HG02798 (cell line): ENCODE data around the gene CPT2.
A peak's percentile ranks its signal among the peaks of the same experiment; 100 is the strongest.

Experiments
- ATAC-seq: cut with Tn5 transposase; IDR thresholded peaks from one replicate; pipeline ENCODE4 v1.9.1; 2021; ENCODE audit warnings: mild to moderate bottlenecking; ENCODE audit not compliant: unreplicated experiment, poor library complexity

The CPT2 gene

DNA sequence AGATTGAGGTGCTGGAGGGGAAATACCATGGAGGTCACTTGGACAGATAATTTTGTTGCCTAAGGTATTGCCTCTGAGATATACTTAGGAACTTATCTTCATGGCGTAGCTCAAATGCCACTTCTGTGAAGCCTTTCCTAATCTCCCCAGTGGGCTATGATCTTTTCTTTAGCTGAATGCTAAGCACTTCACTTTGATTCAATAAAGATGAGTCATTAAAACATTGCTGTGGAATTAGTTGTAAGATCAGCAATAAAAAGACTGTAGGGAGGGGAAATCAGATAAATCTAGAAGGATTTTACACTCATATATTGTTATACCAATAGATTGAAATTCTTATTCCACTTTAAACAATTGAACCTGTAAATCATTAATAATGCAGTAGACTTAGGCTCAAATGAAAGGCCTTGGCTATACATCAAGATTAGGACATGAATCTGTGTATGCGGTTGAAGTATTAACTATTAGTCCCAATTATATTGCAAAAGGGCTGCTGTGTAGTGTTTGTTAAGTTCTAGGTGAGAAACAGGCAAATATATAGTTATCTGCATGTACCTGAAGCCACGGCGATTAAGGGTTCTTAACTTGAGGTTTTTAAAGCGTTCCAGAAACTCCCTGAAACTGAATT, 60.9 kb downstream of the CPT2 start:
- no peak for ATAC-seq

DNA sequence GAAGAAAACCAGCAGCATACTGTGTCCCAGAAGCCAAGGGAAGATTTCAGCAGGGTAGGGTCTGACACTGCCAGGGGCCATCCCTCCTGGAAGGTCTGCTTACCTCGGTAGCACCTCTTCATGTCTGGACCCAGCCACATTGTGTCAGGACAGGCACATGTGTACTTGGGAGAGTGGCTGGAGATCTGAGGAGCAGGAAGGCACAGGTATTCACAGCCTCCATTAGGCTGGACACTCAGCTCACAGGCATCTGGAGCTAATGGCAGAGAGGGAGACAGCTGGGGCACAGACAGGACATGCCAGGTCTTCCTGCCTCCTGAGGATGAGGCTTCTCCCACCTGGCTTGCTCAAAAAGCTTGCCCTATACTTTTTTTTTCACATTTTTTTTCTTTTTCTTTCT, 61.6 kb downstream of the CPT2 start:
- ATAC-seq: no peak

DNA sequence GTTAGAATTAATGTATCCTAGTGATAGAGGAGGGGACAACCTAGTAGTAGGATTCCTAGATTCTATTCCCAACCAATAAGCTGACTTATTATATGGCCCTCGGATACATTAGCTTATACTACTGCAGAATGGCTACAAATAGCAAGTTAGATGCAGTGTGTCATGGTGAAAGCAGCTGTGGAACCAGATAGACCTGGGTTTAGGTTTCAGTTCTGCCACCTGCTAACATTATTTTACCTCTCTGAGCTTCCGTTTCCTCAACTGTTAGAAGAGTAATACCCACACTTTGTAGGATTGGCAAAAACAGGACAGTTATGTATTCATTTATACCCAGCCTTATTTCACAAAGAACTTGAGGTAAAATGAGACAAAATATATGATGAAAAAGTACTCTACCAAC, 63.3 kb downstream of the CPT2 start:
- peak; percentile 55 for ATAC-seq

DNA sequence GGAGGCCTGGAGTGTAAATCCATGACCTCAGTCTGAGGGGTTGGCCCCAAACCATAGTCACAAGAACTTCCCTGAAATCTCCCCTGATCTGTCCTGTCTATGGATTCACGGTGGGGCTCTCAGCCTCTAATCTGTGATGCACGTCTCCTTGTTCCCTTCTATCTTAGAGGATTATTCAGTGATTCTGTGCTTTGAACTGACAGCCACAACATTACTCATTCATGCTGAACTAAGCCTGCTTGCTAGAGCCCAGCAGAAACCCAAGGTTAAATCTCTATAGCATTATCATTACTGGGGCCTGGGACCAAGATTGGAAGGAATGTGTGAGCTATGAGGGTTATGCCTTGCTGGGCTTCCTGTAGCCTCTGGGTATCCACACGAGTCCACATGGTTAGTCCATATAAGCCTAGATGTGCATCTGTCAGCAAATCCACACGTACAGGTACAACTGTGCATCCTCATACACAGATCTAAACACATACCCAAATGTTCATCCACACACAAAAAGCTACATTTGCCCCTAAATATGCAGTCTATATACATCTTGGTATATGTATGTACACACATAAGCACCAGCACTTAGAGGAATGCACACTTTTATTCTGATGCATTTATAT, 64.1 kb downstream of the CPT2 start:
- ATAC-seq: no peak

DNA sequence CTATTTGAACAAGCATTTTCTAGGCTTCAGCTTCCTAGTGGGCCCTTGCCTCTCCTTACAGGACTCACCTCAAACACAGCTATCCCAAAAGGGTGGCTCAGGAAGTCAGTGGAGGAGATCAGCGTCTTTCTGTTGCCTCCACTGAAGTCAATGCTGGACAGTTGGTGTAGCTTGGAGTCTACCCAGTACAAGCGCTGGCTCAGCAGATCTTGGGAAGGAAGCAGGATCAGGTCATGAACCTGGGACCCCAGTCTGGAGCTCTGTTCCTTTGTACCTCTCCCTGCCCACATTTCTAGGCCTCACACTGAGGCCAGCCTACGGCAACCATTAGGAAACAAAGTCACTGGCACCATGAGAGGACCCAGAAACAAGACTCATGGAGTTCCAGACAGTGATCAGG, 65.4 kb downstream of the CPT2 start:
- no peak for ATAC-seq
